ENCODE data around the gene ELMO2.

Gene ELMO2

GRCh38 chr20:46361811-46362210 is 44.6 kb downstream of the ELMO2 start:
- Histone ChIP-seq H3K4me1 (ENCODE audit: insufficient read depth, low read length) (peaks cover 15% of the 10 kb centered on the region), H3K36me3 (ENCODE audit: insufficient read depth, low read length) (peaks cover 28% of the 10 kb centered on the region), H3K4me3 (ENCODE audit: low read length) (no peak overlapping the region), H3K27me3 (ENCODE audit: insufficient read depth, low read length) (no peaks in the 10 kb centered on the region), H2AFZ (ENCODE audit: low read depth, low read length) (no peak overlapping the region), H3K9me3 (ENCODE audit: low read length) (no peaks in the 10 kb centered on the region)

GRCh38 chr20:46361381-46361780 is 45.0 kb downstream of the ELMO2 start:
- H3K4me3 ChIP-seq (ENCODE audit: low read length): no peak overlapping the region
- no peaks in the 10 kb centered on the region for H3K27me3 ChIP-seq (ENCODE audit: insufficient read depth, low read length)
- no peak overlapping the region for H2AFZ ChIP-seq (ENCODE audit: low read depth, low read length)
- H3K4me1 ChIP-seq (ENCODE audit: insufficient read depth, low read length): peaks cover 15% of the 10 kb centered on the region
- peaks cover 26% of the 10 kb centered on the region for H3K36me3 ChIP-seq (ENCODE audit: insufficient read depth, low read length)
- no peaks in the 10 kb centered on the region for H3K9me3 ChIP-seq (ENCODE audit: low read length)

GRCh38 chr20:46359233-46359751 is 47.1 kb downstream of the ELMO2 start:
- Histone ChIP-seq H3K27me3 (ENCODE audit: insufficient read depth, low read length) (no peaks in the 10 kb centered on the region), H3K4me1 (ENCODE audit: insufficient read depth, low read length) (peaks cover 9% of the 10 kb centered on the region), H2AFZ (ENCODE audit: low read depth, low read length) (no peak overlapping the region), H3K9me3 (ENCODE audit: low read length) (no peaks in the 10 kb centered on the region), H3K36me3 (ENCODE audit: insufficient read depth, low read length) (peaks cover 19% of the 10 kb centered on the region), H3K4me3 (ENCODE audit: low read length) (no peak overlapping the region)

GRCh38 chr20:46358346-46359058 is 47.9 kb downstream of the ELMO2 start:
- H3K9me3 ChIP-seq (ENCODE audit: low read length): no peaks in the 10 kb centered on the region
- H3K36me3 ChIP-seq (ENCODE audit: insufficient read depth, low read length): peaks cover 19% of the 10 kb centered on the region
- H3K27me3 ChIP-seq (ENCODE audit: insufficient read depth, low read length): no peaks in the 10 kb centered on the region
- H2AFZ ChIP-seq (ENCODE audit: low read depth, low read length): no peak overlapping the region
- H3K4me3 ChIP-seq (ENCODE audit: low read length): no peak overlapping the region
- H3K4me1 ChIP-seq (ENCODE audit: insufficient read depth, low read length): peaks cover 6% of the 10 kb centered on the region

- Histone ChIP-seq H3K4me1 (ENCODE audit: insufficient read depth, low read length) (peaks cover 2% of the 10 kb centered on the region), H3K9me3 (ENCODE audit: low read length) (no peaks in the 10 kb centered on the region), H3K27me3 (ENCODE audit: insufficient read depth, low read length) (no peaks in the 10 kb centered on the region), H3K36me3 (ENCODE audit: insufficient read depth, low read length) (peaks cover 16% of the 10 kb centered on the region), H3K4me3 (ENCODE audit: low read length) (no peak overlapping the region), H2AFZ (ENCODE audit: low read depth, low read length) (no peak overlapping the region)
Measured at GRCh38 chr20:46357030-46357514, 49.3 kb downstream of the ELMO2 start.

GRCh38 chr20:46356195-46357029 is 50.0 kb downstream of the ELMO2 start:
- H3K36me3 ChIP-seq (ENCODE audit: insufficient read depth, low read length): peaks cover 12% of the 10 kb centered on the region
- peaks cover 9% of the 10 kb centered on the region for H3K4me1 ChIP-seq (ENCODE audit: insufficient read depth, low read length)
- H3K27me3 ChIP-seq (ENCODE audit: insufficient read depth, low read length): no peaks in the 10 kb centered on the region
- H3K9me3 ChIP-seq (ENCODE audit: low read length): no peaks in the 10 kb centered on the region
- H2AFZ ChIP-seq (ENCODE audit: low read depth, low read length): no peak overlapping the region
- H3K4me3 ChIP-seq (ENCODE audit: low read length): no peak overlapping the region

- Histone ChIP-seq H3K4me1 (ENCODE audit: insufficient read depth, low read length) (peaks cover 15% of the 10 kb centered on the region), H3K27me3 (ENCODE audit: insufficient read depth, low read length) (no peaks in the 10 kb centered on the region), H3K4me3 (ENCODE audit: low read length) (no peak overlapping the region), H3K9me3 (ENCODE audit: low read length) (no peaks in the 10 kb centered on the region), H2AFZ (ENCODE audit: low read depth, low read length) (no peak overlapping the region), H3K36me3 (ENCODE audit: insufficient read depth, low read length) (peaks cover 12% of the 10 kb centered on the region)
Measured at GRCh38 chr20:46355778-46356177, 50.6 kb downstream of the ELMO2 start.

- Histone ChIP-seq H3K4me3 (ENCODE audit: low read length) (no peak overlapping the region), H3K27me3 (ENCODE audit: insufficient read depth, low read length) (no peaks in the 10 kb centered on the region), H3K36me3 (ENCODE audit: insufficient read depth, low read length) (peaks cover 10% of the 10 kb centered on the region), H3K9me3 (ENCODE audit: low read length) (no peaks in the 10 kb centered on the region), H2AFZ (ENCODE audit: low read depth, low read length) (no peak overlapping the region), H3K4me1 (ENCODE audit: insufficient read depth, low read length) (peaks cover 22% of the 10 kb centered on the region)
Measured at GRCh38 chr20:46354920-46355654, 51.3 kb downstream of the ELMO2 start.

GRCh38 chr20:46354207-46354555 is 52.2 kb downstream of the ELMO2 start:
- no peaks in the 10 kb centered on the region for H3K27me3 ChIP-seq (ENCODE audit: insufficient read depth, low read length)
- H3K4me3 ChIP-seq (ENCODE audit: low read length): no peak overlapping the region
- peaks cover 31% of the 10 kb centered on the region for H3K4me1 ChIP-seq (ENCODE audit: insufficient read depth, low read length)
- H3K36me3 ChIP-seq (ENCODE audit: insufficient read depth, low read length): peaks cover 3% of the 10 kb centered on the region
- H3K9me3 ChIP-seq (ENCODE audit: low read length): no peaks in the 10 kb centered on the region
- no peak overlapping the region for H2AFZ ChIP-seq (ENCODE audit: low read depth, low read length)

- Histone ChIP-seq H3K27me3 (ENCODE audit: insufficient read depth, low read length) (no peaks in the 10 kb centered on the region), H3K4me1 (ENCODE audit: insufficient read depth, low read length) (peaks cover 36% of the 10 kb centered on the region), H2AFZ (ENCODE audit: low read depth, low read length) (no peak overlapping the region), H3K36me3 (ENCODE audit: insufficient read depth, low read length) (peaks cover 3% of the 10 kb centered on the region), H3K9me3 (ENCODE audit: low read length) (no peaks in the 10 kb centered on the region), H3K4me3 (ENCODE audit: low read length) (no peak overlapping the region)
Measured at GRCh38 chr20:46353500-46354206, 52.8 kb downstream of the ELMO2 start.

- H3K4me3 ChIP-seq (ENCODE audit: low read length): no peak overlapping the region
- peaks cover 48% of the 10 kb centered on the region for H3K4me1 ChIP-seq (ENCODE audit: insufficient read depth, low read length)
- H3K36me3 ChIP-seq (ENCODE audit: insufficient read depth, low read length): peaks cover 3% of the 10 kb centered on the region
- no peaks in the 10 kb centered on the region for H3K9me3 ChIP-seq (ENCODE audit: low read length)
- no peaks in the 10 kb centered on the region for H3K27me3 ChIP-seq (ENCODE audit: insufficient read depth, low read length)
- H2AFZ ChIP-seq (ENCODE audit: low read depth, low read length): no peak overlapping the region
Measured at GRCh38 chr20:46352370-46352938, 54.0 kb downstream of the ELMO2 start.

GRCh38 chr20:46351357-46352058 is 54.9 kb downstream of the ELMO2 start:
- Histone ChIP-seq H3K36me3 (ENCODE audit: insufficient read depth, low read length) (peaks cover 2% of the 10 kb centered on the region), H3K27me3 (ENCODE audit: insufficient read depth, low read length) (no peaks in the 10 kb centered on the region), H2AFZ (ENCODE audit: low read depth, low read length) (no peak overlapping the region), H3K4me3 (ENCODE audit: low read length) (no peak overlapping the region), H3K4me1 (ENCODE audit: insufficient read depth, low read length) (peaks cover 52% of the 10 kb centered on the region), H3K9me3 (ENCODE audit: low read length) (no peaks in the 10 kb centered on the region)
